ENCODE measurements around the gene CCR6.

DNA sequence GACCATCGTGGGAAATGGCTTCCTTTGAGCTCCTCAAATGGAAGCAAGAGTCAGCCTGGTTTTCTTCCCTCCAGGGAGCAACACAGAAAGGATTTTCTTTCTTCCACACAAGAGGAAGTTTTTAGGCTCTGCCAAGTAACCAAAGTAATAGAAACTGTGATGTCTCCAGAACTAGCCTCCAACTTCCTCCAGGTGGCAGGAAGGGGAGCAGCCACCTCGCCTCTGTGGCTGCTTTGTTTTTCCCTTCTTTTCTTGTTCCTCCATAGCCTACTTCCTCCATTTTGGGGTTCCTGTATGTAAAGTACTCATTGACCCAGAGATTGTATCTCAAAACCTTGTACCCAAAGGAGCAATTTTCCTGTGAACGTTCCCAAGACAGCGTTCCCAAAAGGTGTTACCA, 32.7 kb upstream of the CCR6 start:
- TF ChIP-seq, protein P1, sequence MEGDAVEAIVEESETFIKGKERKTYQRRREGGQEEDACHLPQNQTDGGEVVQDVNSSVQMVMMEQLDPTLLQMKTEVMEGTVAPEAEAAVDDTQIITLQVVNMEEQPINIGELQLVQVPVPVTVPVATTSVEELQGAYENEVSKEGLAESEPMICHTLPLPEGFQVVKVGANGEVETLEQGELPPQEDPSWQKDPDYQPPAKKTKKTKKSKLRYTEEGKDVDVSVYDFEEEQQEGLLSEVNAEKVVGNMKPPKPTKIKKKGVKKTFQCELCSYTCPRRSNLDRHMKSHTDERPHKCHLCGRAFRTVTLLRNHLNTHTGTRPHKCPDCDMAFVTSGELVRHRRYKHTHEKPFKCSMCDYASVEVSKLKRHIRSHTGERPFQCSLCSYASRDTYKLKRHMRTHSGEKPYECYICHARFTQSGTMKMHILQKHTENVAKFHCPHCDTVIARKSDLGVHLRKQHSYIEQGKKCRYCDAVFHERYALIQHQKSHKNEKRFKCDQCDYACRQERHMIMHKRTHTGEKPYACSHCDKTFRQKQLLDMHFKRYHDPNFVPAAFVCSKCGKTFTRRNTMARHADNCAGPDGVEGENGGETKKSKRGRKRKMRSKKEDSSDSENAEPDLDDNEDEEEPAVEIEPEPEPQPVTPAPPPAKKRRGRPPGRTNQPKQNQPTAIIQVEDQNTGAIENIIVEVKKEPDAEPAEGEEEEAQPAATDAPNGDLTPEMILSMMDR (IDR thresholded peaks at IDR 0.05), result no peak
- TF ChIP-seq POLR2A (IDR thresholded peaks at IDR 0.05), result no peak
